ENCODE data around the gene TMEM14C. TPM values are rescaled to one million over a fixed set of nuclear protein-coding genes. Genes with fewer than 3 reads are reported as not detected.

The TMEM14C gene
- total RNA-seq, 2 donors from 2014 or later, result 12.0 to 27.4 TPM

DNA sequence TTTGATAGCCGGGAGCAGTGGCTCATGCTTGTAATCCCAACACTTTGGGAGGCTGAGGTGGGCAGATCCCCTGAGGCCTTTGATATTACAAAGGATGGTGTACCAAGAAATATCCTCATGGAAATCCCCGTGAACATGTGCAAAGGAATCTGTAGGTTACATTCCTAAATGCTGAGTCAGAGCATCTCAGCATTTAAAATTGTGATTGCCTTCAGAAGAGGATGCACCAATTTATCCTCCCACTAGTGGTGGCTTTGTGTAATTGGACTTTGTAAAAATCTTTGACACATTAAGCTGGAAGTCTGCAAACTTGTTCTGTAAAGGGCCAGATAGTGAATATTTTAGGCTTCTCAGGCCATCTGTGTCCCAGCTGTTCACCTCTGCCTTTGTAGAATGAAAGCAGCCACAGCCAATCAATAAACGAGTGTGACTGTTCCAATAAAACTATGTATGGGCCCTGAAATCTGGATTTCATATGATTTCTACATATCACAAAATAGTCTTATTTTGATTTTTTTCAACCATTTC, 36.5 kb downstream of the TMEM14C start:
- peaks cover 13% of the 10 kb centered on the region for H3K36me3 Mint-ChIP-seq
- no peak for ATAC-seq
- peaks cover 0 to 8% of the 10 kb centered on the region in 2 donors for H3K27me3 Mint-ChIP-seq
- H3K4me1 Mint-ChIP-seq (ENCODE audit: low read depth in 2 of 2), result peaks cover 0 to 7% of the 10 kb centered on the region in 2 donors
- DNase-seq (ENCODE audit: low spot score), result no peak
- no peaks in the 10 kb centered on the region for H3K9me3 Mint-ChIP-seq
- no peak overlapping the region for H3K4me3 Mint-ChIP-seq
- no peak overlapping the region for H3K27ac Mint-ChIP-seq

DNA sequence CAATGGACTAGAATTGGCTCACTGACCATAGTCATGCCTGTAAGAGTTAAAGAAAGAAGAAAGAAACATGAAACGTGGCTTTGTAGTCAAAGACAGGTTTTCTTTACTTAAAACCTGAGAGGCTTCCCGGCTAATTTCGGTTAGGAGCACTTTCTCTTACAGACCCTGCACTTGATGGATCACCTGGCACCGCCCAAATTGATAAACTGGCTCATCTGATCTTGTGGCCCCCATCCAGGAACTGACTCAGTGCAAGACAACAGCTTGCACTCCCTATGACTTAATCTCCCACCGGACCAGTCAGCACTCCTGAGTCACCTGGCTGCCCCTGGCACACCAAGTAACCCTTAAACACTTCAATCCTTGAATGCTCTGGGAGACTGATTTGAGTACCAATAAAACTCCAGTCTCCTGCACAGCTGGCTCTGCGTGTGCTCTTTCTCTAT, 37.0 kb downstream of the TMEM14C start:
- H3K4me3 Mint-ChIP-seq, result no peak overlapping the region
- no peaks in the 10 kb centered on the region for H3K9me3 Mint-ChIP-seq
- H3K27me3 Mint-ChIP-seq, result peaks cover 0 to 4% of the 10 kb centered on the region in 2 donors
- H3K4me1 Mint-ChIP-seq (ENCODE audit: low read depth in 2 of 2), result peaks cover 0 to 7% of the 10 kb centered on the region in 2 donors
- no peak for DNase-seq (ENCODE audit: low spot score)
- H3K36me3 Mint-ChIP-seq, result peaks cover 10% of the 10 kb centered on the region
- no peak overlapping the region for H3K27ac Mint-ChIP-seq
- no peak for ATAC-seq

DNA sequence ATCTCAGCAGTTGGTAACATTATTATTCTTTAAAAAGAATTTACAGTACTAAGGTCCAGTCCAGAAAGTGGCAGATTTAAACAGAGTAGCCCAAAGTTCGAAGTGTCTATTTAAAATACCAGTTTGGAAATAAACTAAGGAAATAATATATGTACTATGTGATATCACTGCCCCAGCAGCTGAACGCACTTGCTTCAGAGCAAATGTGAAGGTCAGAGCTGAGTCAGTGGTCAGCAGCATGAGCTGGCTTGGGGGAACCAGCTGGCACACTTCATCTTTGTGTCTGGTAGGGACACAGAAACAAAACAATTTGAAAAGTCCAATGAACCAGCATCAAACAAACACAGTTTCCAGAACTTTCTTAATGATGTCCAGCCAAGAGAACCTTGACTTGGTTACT, 40.1 kb downstream of the TMEM14C start:
- Mint-ChIP-seq H3K4me3 (no peak overlapping the region), H3K36me3 (no peaks in the 10 kb centered on the region), H3K9me3 (no peaks in the 10 kb centered on the region), H3K27ac (no peak overlapping the region), H3K27me3 (peaks cover 0 to 2% of the 10 kb centered on the region in 2 donors), H3K4me1 (ENCODE audit: low read depth in 2 of 2) (peaks cover 0 to 3% of the 10 kb centered on the region in 2 donors)
- ATAC-seq (no peak), DNase-seq (ENCODE audit: low spot score) (no peak)

DNA sequence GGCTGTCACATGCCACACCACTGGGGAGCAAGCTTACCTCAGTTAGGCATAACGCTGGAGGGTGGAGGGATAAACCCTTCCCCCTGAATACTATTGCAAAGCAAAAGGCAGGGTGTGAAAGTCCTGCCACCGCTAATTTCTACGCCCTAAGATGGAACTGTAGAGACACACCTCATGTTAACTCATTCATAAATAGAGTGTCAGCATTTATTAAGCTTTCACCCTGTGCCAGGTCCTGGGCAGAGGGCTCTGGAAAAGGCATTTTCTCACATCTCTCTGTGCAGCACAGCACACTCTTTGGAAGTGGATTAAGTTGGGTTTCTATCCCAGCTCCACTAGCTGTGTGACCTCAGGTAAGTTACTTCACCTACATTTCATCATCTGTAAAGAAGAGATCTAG, 46.5 kb downstream of the TMEM14C start:
- H3K27me3 Mint-ChIP-seq, result peaks cover 0 to 2% of the 10 kb centered on the region in 2 donors
- H3K27ac Mint-ChIP-seq, result no peak overlapping the region
- no peaks in the 10 kb centered on the region for H3K9me3 Mint-ChIP-seq

DNA sequence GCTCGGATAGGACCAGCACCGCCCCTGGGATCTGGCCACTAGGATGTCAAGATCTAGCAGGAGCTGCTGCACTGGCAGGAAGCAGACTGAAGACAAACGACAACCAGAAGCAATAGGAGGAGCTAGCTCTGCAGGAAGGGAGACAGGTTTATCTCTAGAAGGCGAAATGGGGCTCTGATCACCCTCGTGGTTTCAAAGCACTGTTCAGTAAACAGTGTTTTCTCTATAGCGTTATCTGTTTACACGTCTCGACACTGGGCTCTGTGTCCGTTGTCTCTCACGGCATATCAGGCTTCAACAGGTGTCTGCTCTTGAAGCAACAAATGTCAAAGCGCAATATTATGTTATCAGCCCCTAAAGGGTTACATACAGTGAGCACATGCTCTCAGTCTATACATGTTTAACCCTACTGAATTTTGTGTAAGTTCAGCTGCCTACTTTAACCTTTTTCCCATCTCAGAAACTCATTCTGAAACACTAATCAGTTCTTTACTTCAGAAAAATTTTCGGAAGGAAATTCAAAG, 48.6 kb downstream of the TMEM14C start:
- ATAC-seq, result no peak
- no peak overlapping the region for H3K4me3 Mint-ChIP-seq
- peaks cover 6% of the 10 kb centered on the region for H3K36me3 Mint-ChIP-seq
- H3K4me1 Mint-ChIP-seq (ENCODE audit: low read depth in 2 of 2), result peaks cover 0 to 4% of the 10 kb centered on the region in 2 donors
- H3K9me3 Mint-ChIP-seq, result no peaks in the 10 kb centered on the region
- peaks cover 0 to 2% of the 10 kb centered on the region in 2 donors for H3K27me3 Mint-ChIP-seq
- no peak overlapping the region for H3K27ac Mint-ChIP-seq
- DNase-seq (ENCODE audit: low spot score), result no peak

More for the DNA sequence above, 46.5 kb downstream of the TMEM14C start:
- H3K4me3 Mint-ChIP-seq, result no peak overlapping the region
- peaks cover 0 to 4% of the 10 kb centered on the region in 2 donors for H3K4me1 Mint-ChIP-seq (ENCODE audit: low read depth in 2 of 2)
- DNase-seq (ENCODE audit: low spot score), result no peak
- ATAC-seq, result no peak
- peaks cover 6% of the 10 kb centered on the region for H3K36me3 Mint-ChIP-seq

DNA sequence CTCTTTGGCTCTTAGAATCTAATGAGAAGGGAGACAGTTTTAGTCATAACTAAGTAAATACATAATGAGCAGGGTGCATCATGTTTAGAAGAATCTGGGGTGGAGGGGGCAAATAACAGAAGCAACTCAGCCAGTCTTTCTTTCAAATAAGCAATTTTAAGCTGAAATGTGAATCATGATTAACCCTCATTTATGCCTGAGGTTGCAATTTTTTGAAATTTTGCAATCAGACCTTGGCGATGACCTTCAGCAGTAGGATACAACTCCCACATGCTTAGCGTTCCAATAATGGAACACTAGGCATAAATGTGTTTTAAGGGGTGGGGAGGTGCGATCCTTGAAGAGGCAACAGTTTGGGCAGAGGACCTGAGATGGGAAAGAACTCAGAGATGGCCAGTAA, 55.4 kb downstream of the TMEM14C start:
- Mint-ChIP-seq H3K4me1 (ENCODE audit: low read depth in 2 of 2) (no peaks in the 10 kb centered on the region), H3K27ac (no peak overlapping the region), H3K9me3 (no peaks in the 10 kb centered on the region), H3K27me3 (no peaks in the 10 kb centered on the region), H3K4me3 (no peak overlapping the region), H3K36me3 (peaks cover 2% of the 10 kb centered on the region)
- ATAC-seq, result no peak
- no peak for DNase-seq (ENCODE audit: low spot score)

DNA sequence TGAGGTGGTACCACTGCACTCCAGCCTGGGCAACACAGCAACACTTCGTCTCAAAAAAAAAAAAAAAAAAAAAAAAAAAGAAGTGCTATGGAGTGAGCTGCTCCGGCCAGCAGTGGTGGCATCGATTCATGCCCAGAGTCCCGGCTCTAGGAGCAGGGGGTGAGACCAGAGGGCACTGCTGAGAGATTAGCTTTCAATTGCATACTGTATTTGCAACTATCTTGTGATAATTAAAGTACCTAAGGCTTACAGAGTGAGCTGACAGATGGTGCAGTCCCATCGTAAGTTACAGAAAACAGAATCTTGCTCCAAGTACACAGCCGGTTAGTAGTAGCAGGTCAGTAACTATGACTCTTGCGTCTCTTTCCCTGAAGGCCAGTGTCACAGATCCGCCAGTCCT, 56.2 kb downstream of the TMEM14C start:
- Mint-ChIP-seq H3K27ac (no peak overlapping the region), H3K4me3 (no peak overlapping the region), H3K27me3 (no peaks in the 10 kb centered on the region), H3K36me3 (peaks cover 6% of the 10 kb centered on the region), H3K9me3 (no peaks in the 10 kb centered on the region), H3K4me1 (ENCODE audit: low read depth in 2 of 2) (no peaks in the 10 kb centered on the region)
- ATAC-seq (no peak), DNase-seq (ENCODE audit: low spot score) (no peak)

Other genes with a start within 250 kb of the TMEM14C start
- 1 to 10 TPM; 2.4 to 6.9 TPM for gene GCNT2, start 201.7 kb upstream of the TMEM14C start, total RNA-seq
- 1 to 10 TPM; 2.4 to 4.0 TPM for gene C6orf52, start 28.5 kb upstream of the TMEM14C start, total RNA-seq
- gene PAK1IP1, start 28.1 kb upstream of the TMEM14C start, total RNA-seq, result 10 to 100 TPM; 24.8 to 27.7 TPM
- 10 to 100 TPM; 43.9 to 63.4 TPM for gene TMEM14B, start 24.7 kb downstream of the TMEM14C start, total RNA-seq
- under 1 TPM; 0.07 to 0.50 TPM for gene MAK, start 115.5 kb downstream of the TMEM14C start, total RNA-seq
- not detected for gene GCM2, start 159.0 kb downstream of the TMEM14C start, total RNA-seq
- gene SYCP2L, start 164.0 kb downstream of the TMEM14C start, total RNA-seq, result 1 to 10 TPM in 1 of 2 donors, not detected in 1; 1.6 TPM